H1 (cell line): Measurements from ENCODE around the gene REELD1. TPM values are rescaled to one million over a fixed set of nuclear protein-coding genes. Genes with fewer than 3 reads are reported as not detected.

Experiments
- CTCF ChIA-PET: fragments of 300-600 bp; sonication (Branson Sonifier 250); formaldehyde crosslinking; loops from one replicate; lab custom pipeline; 2021; ENCODE audit not compliant: partially characterized antibody; lab: Charles Lee
- POLR2A ChIA-PET: fragments of 300-600 bp; sonication (Branson Sonifier 250); formaldehyde crosslinking; loops from one replicate; lab custom pipeline; 2021; ENCODE audit warnings: inconsistent platforms; ENCODE audit not compliant: partially characterized antibody; lab: Charles Lee
- DNase-seq, 2 experiments: peaks; one replicate each; pipeline versions ENCODE4 v3.0.0 to v3.0.0-alpha.2; 2010 to 2022; ENCODE audit warnings: low spot score in 2 of 2, low read depth in 1 of 2, mixed read lengths in 1 of 2
- FAIRE-seq: peaks from 2 replicates; lab custom pipeline; 2011; peaks lifted over from hg19 to GRCh38; lab: Jason Lieb, UNC
- H2AFZ ChIP-seq: 2 replicates; pipeline ENCODE4 v1.8.1; 2012; ENCODE audit warnings: low read length, inconsistent platforms
- H2AK5ac ChIP-seq: 2 replicates; pipeline ENCODE4 v1.6.1; 2013; ENCODE audit warnings: low read depth, low read length
- H2BK120ac ChIP-seq: replicated peaks from 2 replicates; pipeline ENCODE3; 2013; ENCODE audit warnings: low read depth, low read length, inconsistent platforms
- H2BK12ac ChIP-seq: 2 replicates; pipeline ENCODE4 v1.6.1; 2013; ENCODE audit warnings: low read depth, low read length
- H2BK15ac ChIP-seq: 2 replicates; pipeline ENCODE4 v1.6.1; 2013; ENCODE audit warnings: low read length
- H2BK20ac ChIP-seq: 2 replicates; pipeline ENCODE4 v1.6.1; 2013; ENCODE audit warnings: low read length
- H2BK5ac ChIP-seq: 2 replicates; pipeline ENCODE4 v1.6.1; 2013; ENCODE audit warnings: low read depth, low read length
- H3K14ac ChIP-seq: 2 replicates; pipeline ENCODE4 v1.6.1; 2013; ENCODE audit warnings: inconsistent platforms; ENCODE audit not compliant: insufficient read length
- H3K18ac ChIP-seq: 2 replicates; pipeline ENCODE4 v1.6.1; 2013; ENCODE audit warnings: low read length; ENCODE audit errors: extremely low read depth
- H3K23ac ChIP-seq: 2 replicates; pipeline ENCODE4 v1.6.1; 2013; ENCODE audit warnings: inconsistent platforms; ENCODE audit not compliant: insufficient read length
- H3K23me2 ChIP-seq: 2 replicates; pipeline ENCODE4 v1.6.1; 2013; ENCODE audit warnings: low read depth, low read length
- H3K27ac ChIP-seq: 2 replicates; pipeline ENCODE4 v1.6.1; 2011; ENCODE audit warnings: low read depth, low read length, inconsistent platforms
- H3K27me3 ChIP-seq, 4 experiments: replicated peaks in 1 of 4; 1 replicate in 1 of 4; 2 replicates in 3 of 4; pipeline versions ENCODE4 v1.6.1 to v1.8.1; 2011 to 2013; ENCODE audit warnings: low read length in 3 of 4, mild to moderate bottlenecking in 3 of 4, inconsistent platforms in 2 of 4, mixed read lengths in 2 of 4, moderate library complexity in 1 of 4; ENCODE audit not compliant: control insufficient read depth in 3 of 4, insufficient read depth in 3 of 4; ENCODE audit errors: extremely low read depth in 1 of 4
- H3K36me3 ChIP-seq, 4 experiments: 2 replicates each; pipeline versions ENCODE4 v1.6.1 to v1.8.1; 2011 to 2013; ENCODE audit warnings: mild to moderate bottlenecking in 4 of 4, low read length in 3 of 4, moderate library complexity in 2 of 4, control low read depth in 1 of 4, inconsistent platforms in 1 of 4; ENCODE audit not compliant: insufficient read depth in 4 of 4, control insufficient read depth in 2 of 4
- H3K4ac ChIP-seq: replicated peaks from 2 replicates; pipeline ENCODE3; 2013; ENCODE audit warnings: low read length, low read depth, mixed read lengths, inconsistent platforms; ENCODE audit not compliant: insufficient read length
- H3K4me1 ChIP-seq, 4 experiments: replicated peaks in 1 of 4; 1 replicate in 1 of 4; 2 replicates in 3 of 4; pipeline versions ENCODE4 v1.6.1 to v1.8.1; 2011 to 2013; ENCODE audit warnings: low read length in 3 of 4, inconsistent platforms in 2 of 4, mixed read lengths in 1 of 4; ENCODE audit not compliant: insufficient read depth in 4 of 4, control insufficient read depth in 3 of 4
- H3K4me2 ChIP-seq, 2 experiments: 2 replicates each; pipeline versions ENCODE4 v1.6.1 to v1.8.1; 2011 to 2013; ENCODE audit warnings: low read depth in 2 of 2, low read length in 2 of 2, control low read depth in 1 of 2, inconsistent platforms in 1 of 2, mild to moderate bottlenecking in 1 of 2; ENCODE audit not compliant: insufficient read depth in 1 of 2
- H3K4me3 ChIP-seq, 4 experiments: fragments of 200-600, 300-600 bp in 1 of 4; sonication (generic), shearing (Covaris generic), sonication (Bioruptor Twin) in 1 of 4; 2 replicates each; pipeline versions ENCODE4 v1.5.1 to v1.8.1; 2011 to 2016; ENCODE audit warnings: low read length in 4 of 4, low read depth in 3 of 4, control low read depth in 2 of 4, inconsistent platforms in 2 of 4, mild to moderate bottlenecking in 2 of 4, mixed read lengths in 1 of 4, moderate library complexity in 1 of 4; ENCODE audit not compliant: insufficient read depth in 2 of 4; ENCODE audit errors: extremely low read depth in 1 of 4
- H3K56ac ChIP-seq: replicated peaks from 2 replicates; pipeline ENCODE3; 2013; ENCODE audit warnings: low read depth, mild to moderate bottlenecking, mixed read lengths, low read length, inconsistent platforms; ENCODE audit not compliant: insufficient read length
- H3K79me1 ChIP-seq: 2 replicates; pipeline ENCODE4 v1.6.1; 2013; ENCODE audit warnings: low read depth, low read length, control low read depth
- H3K79me2 ChIP-seq, 2 experiments: 2 replicates each; pipeline versions ENCODE4 v1.6.1 to v1.8.1; 2012 to 2013; ENCODE audit warnings: low read length in 2 of 2, mild to moderate bottlenecking in 2 of 2, inconsistent platforms in 1 of 2; ENCODE audit not compliant: insufficient read depth in 2 of 2, control insufficient read depth in 1 of 2
- H3K9ac ChIP-seq, 4 experiments: replicated peaks in 1 of 4; 1 replicate in 1 of 4; 2 replicates in 3 of 4; pipeline versions ENCODE4 v1.6.1 to v1.8.1; 2011 to 2013; ENCODE audit warnings: low read depth in 3 of 4, low read length in 3 of 4, control low read depth in 2 of 4, mild to moderate bottlenecking in 2 of 4, moderate library complexity in 2 of 4, inconsistent platforms in 1 of 4; ENCODE audit errors: extremely low read depth in 1 of 4
- H3K9me3 ChIP-seq, 2 experiments: 2 replicates each; pipeline versions ENCODE4 v1.6.1 to v1.8.1; 2012 to 2013; ENCODE audit warnings: mild to moderate bottlenecking in 2 of 2, moderate library complexity in 2 of 2, control low read depth in 1 of 2, inconsistent platforms in 1 of 2, low read depth in 1 of 2, low read length in 1 of 2, mixed read lengths in 1 of 2; ENCODE audit not compliant: insufficient read depth in 2 of 2
- H4K20me1 ChIP-seq, 2 experiments: replicated peaks in 1 of 2; 2 replicates each; pipeline versions ENCODE3 to v1.8.1; 2011 to 2013; ENCODE audit warnings: inconsistent platforms in 2 of 2, low read length in 2 of 2, mild to moderate bottlenecking in 1 of 2; ENCODE audit not compliant: insufficient read depth in 2 of 2, control insufficient read depth in 1 of 2
- H4K5ac ChIP-seq: 2 replicates; pipeline ENCODE4 v1.6.1; 2013; ENCODE audit warnings: low read length, low read depth, mixed read lengths, inconsistent platforms; ENCODE audit not compliant: insufficient read length
- H4K8ac ChIP-seq: 2 replicates; pipeline ENCODE4 v1.8.0; 2013; ENCODE audit warnings: mild to moderate bottlenecking, moderate library complexity, low read length, inconsistent platforms; ENCODE audit not compliant: insufficient read depth; ENCODE audit errors: extremely low read depth
- H4K91ac ChIP-seq: replicated peaks from 2 replicates; pipeline ENCODE3; 2013; ENCODE audit warnings: low read length, mixed read lengths, inconsistent platforms; ENCODE audit not compliant: insufficient read length
- ATF3 ChIP-seq: IDR thresholded peaks from 2 replicates; pipeline ENCODE4 v1.6.1; 2011; ENCODE audit warnings: low read depth, mild to moderate bottlenecking, low read length; ENCODE audit not compliant: insufficient read depth
- CHD2 ChIP-seq: IDR thresholded peaks from 2 replicates; pipeline ENCODE4 v1.6.1; 2012; ENCODE audit warnings: low read length, improper control_type of control experiment
- E2F6 ChIP-seq: IDR thresholded peaks from 2 replicates; pipeline ENCODE4 v1.6.1; 2012; ENCODE audit warnings: inconsistent platforms
- EZH2 ChIP-seq: fragments of 200-600 bp; sonication (generic); IDR thresholded peaks from 2 replicates; pipeline ENCODE4 v1.7.1; 2012; ENCODE audit warnings: low read depth, mild to moderate bottlenecking, moderate library complexity, low read length, inconsistent platforms; ENCODE audit not compliant: severe bottlenecking
- FOSL1 ChIP-seq: IDR thresholded peaks from 2 replicates; pipeline ENCODE4 v1.6.1; 2011; ENCODE audit warnings: mild to moderate bottlenecking, low read depth, low read length, moderate library complexity; ENCODE audit not compliant: insufficient read depth
- HDAC6 ChIP-seq: IDR thresholded peaks from one replicate; pipeline ENCODE4 v1.7.1; 2012; ENCODE audit warnings: low read depth, mild to moderate bottlenecking, inconsistent platforms, low read length, moderate library complexity
- RXRA ChIP-seq: IDR thresholded peaks from 2 replicates; pipeline ENCODE4 v1.6.1; 2011; ENCODE audit warnings: low read depth, mild to moderate bottlenecking, low read length, moderate library complexity; ENCODE audit not compliant: insufficient read depth
- SIX5 ChIP-seq: IDR thresholded peaks from 2 replicates; pipeline ENCODE4 v1.6.1; 2011; ENCODE audit warnings: mild to moderate bottlenecking, low read depth, low read length
- ZNF274 ChIP-seq: IDR thresholded peaks from 2 replicates; pipeline ENCODE4 v1.7.0; 2012; ENCODE audit warnings: low read length, borderline replicate concordance; ENCODE audit errors: extremely low read depth
- WGBS, 2 experiments: shearing (Covaris generic) in 1 of 2; methylation state at CpG; one replicate each; pipeline versions ENCODE4 v1.1.6 to v1.1.7; 2013 to 2015; ENCODE audit warnings: low lambda C conversion rate in 2 of 2, mixed read lengths in 2 of 2, inconsistent platforms in 1 of 2, low coverage in 1 of 2, missing lambda C conversion rate in 1 of 2; ENCODE audit not compliant: insufficient replicate concordance in 2 of 2, insufficient coverage in 1 of 2, insufficient read length in 1 of 2; ENCODE audit errors: extremely low coverage in 1 of 2, missing lambda C conversion rate in 1 of 2; 5-methylcytosine and 5-hydroxymethylcytosine counted together
- polyA plus RNA-seq, 7 experiments: library from polyadenylated mRNA; depleted of rRNA in 3 of 7; stranded (reverse) in 5 of 7; unstranded in 2 of 7; fragments of >200 nt in 5 of 7; fragments of 200-250 nt in 2 of 7; gene quantifications; 1 replicate in 5 of 7; 2 replicates in 1 of 7; 4 replicates in 1 of 7; pipeline versions ENCODE4 v1.2.1 to v1.2.3, GENCODE V29; 2011 to 2013; ENCODE audit warnings: missing spikeins in 2 of 7, mixed read lengths in 2 of 7
- total RNA-seq: library from RNA; stranded (reverse); fragmentation: NEBNext Ultra II Directional; extraction: Animal tissue kit (Norgen Biotek cat#: 25700); gene quantifications from 2 replicates; pipeline ENCODE4 v1.2.1, GENCODE V29; 2021

Gene REELD1
- total and polyA plus RNA-seq, 2 of the 8 experiments (the other 6 are each of a cell fraction or from before 2014, with no cell fraction given) = 0.03 TPM; not detected in 1

GRCh38 chr4:146175541-146176453 lies 38.5 kb upstream of the REELD1 start, which contains the start of gene LSM6:
TSS of gene LSM6 (plus strand) at chr4:146175718. CDS start at chr4:146182922, 7,204 bp downstream.
- no peak within 1 kb of the TSS for H2BK12ac ChIP-seq
- WGBS, 2 experiments = 1% methylated on average over 73 of the region's 75 CpGs; no CpG with 5 or more reads in 1 of the 2 experiments
- peak; percentile 32 for FAIRE-seq
- TF ChIP-seq ATF3 = no peak
- TF ChIP-seq FOSL1 = no peak
- TF ChIP-seq HDAC6 = no peak
- TF ChIP-seq RXRA = no peak
- TF ChIP-seq E2F6 = peak; percentile 86
- no peak; the same call in 1 of the 2 replicates for TF ChIP-seq CHD2
- TF ChIP-seq SIX5 = no peak
- TF ChIP-seq ZNF274 = no peak
- no peak for TF ChIP-seq EZH2

More at GRCh38 chr4:146175541-146176453, 38.5 kb upstream of the REELD1 start, which contains the start of gene LSM6:
- Histone ChIP-seq H3K23me2 (peaks cover 2% of the 10 kb centered on the region; the same call in 1 of the 2 replicates), H3K4me1 (peaks cover 0 to 2% (median under 1%) of the 10 kb centered on the region in 4 experiments; a peak in 4 of 7 replicates), H3K36me3 (0 out of 8 replicates have a peak, but pooled peaks cover 0 to 4% (median 0%) of the 10 kb centered on the region in 4 experiments), H4K8ac (peak within 1 kb of the TSS; percentile 96), H3K27ac (peak within 1 kb of the TSS; percentile 77), H3K4me2 (peak within 1 kb of the TSS; percentile 60 to 91), H4K91ac (no peak within 1 kb of the TSS), H4K5ac (peak within 1 kb of the TSS; percentile 96), H3K4me3 (peak within 1 kb of the TSS; percentile 68 to 92 (median 86)), H3K27me3 (no peaks in the 10 kb centered on the region), H3K79me1 (no peaks in the 10 kb centered on the region; the same call in 1 of the 2 replicates), H2AFZ (peak within 1 kb of the TSS; percentile 78), H2BK20ac (no peak within 1 kb of the TSS), H2BK5ac (peak within 1 kb of the TSS; percentile 0; the same call in 1 of the 2 replicates), H3K56ac (peak within 1 kb of the TSS; percentile 48), H2BK15ac (no peak within 1 kb of the TSS), H3K9ac (peak within 1 kb of the TSS; percentile 82 to 90 (median 86)), H3K14ac (no peak within 1 kb of the TSS), H3K9me3 (no peaks in the 10 kb centered on the region), H3K18ac (no peak within 1 kb of the TSS; the same call in 1 of the 2 replicates), H3K79me2 (peaks cover 0 to 48% of the 10 kb centered on the region in 2 experiments; a peak in 3 of 4 replicates), H4K20me1 (peaks cover 4 to 10% of the 10 kb centered on the region in 2 experiments), H2AK5ac (no peak within 1 kb of the TSS), H2BK120ac (no peak within 1 kb of the TSS), H3K23ac (no peak within 1 kb of the TSS), H3K4ac (no peak within 1 kb of the TSS)
- ChIA-PET POLR2A (no interaction called here), CTCF (interaction anchor here (0.7 kb wide), 1 partner anchor 284 kb away, joined by 3 read pairs; no protein-coding TSS in a partner anchor)
- DNase-seq = peak; percentile 25 to 88
